SH-SY5Y (cell line): Measurements from ENCODE around the gene COQ10B.

Experiments
- GATA2 ChIP-seq: IDR thresholded peaks from 2 replicates; pipeline ENCODE4 v1.6.1; 2011; ENCODE audit warnings: mild to moderate bottlenecking, low read depth, low read length
- GATA3 ChIP-seq: IDR thresholded peaks from 2 replicates; pipeline ENCODE4 v1.6.1; 2011; ENCODE audit warnings: low read depth, mild to moderate bottlenecking, low read length, moderate library complexity

DNA sequence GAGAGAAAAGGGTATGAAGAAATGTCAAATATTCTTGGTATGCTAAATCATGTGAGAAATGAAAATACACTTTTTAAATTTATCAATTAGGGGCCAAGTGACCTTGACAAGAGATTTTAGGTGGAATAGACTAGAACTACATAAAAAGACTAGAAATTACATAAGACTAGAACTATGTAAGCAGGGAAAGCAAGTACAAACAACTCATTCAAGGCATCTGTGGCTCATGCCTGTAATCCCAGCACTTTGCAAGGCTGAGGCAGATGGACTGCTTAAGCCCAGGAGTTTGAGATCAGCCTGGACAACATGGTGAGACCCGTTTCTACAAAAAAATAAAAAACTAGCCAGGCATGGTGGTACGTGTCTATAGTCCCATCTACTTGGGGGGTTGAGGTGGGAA is 38.8 kb upstream of the COQ10B start:
- TF ChIP-seq GATA2 (no peak), GATA3 (no peak)
